ENCODE data around the gene FSD2.

GRCh38 chr15:82799183-82799841 is 6.6 kb downstream of the FSD2 start:
- TF ChIP-seq ADNP (tag; IDR thresholded peaks at IDR 0.05) (no peak), ZNF133 (CRISPR knock-in tag; IDR thresholded peaks at IDR 0.05) (no peak), EZH2 (IDR thresholded peaks at IDR 0.05; ENCODE audit: borderline replicate concordance, low read depth, low read length) (no peak), PCBP2 (IDR thresholded peaks at IDR 0.05; ENCODE audit: low read depth, low read length, poor library complexity, severe bottlenecking) (no peak), KLF6 (CRISPR knock-in tag; IDR thresholded peaks at IDR 0.05; ENCODE audit: borderline replicate concordance) (no peak), MTF1 (CRISPR knock-in tag; IDR thresholded peaks at IDR 0.05; ENCODE audit: borderline replicate concordance) (no peak), POLR2A (conservative IDR thresholded peaks at IDR 0.05) (no peak)
